ACC112 (cell line): Measurements from ENCODE around the gene NR6A1.

Experiments used
- H2AFZ ChIP-seq: fragments of 200-600 bp; sonication (generic); one replicate; pipeline ENCODE4 v1.6.0; 2017; ENCODE audit warnings: antibody characterized with exemption, low read length; ENCODE audit not compliant: unreplicated experiment
- H3K27ac ChIP-seq: fragments of 200-600 bp; sonication (generic); 2 replicates; pipeline ENCODE4 v1.5.1; 2014; ENCODE audit warnings: low read depth, mild to moderate bottlenecking, antibody characterized with exemption, low read length, moderate library complexity
- H3K27me3 ChIP-seq: fragments of 200-600 bp; sonication (generic); 2 replicates; pipeline ENCODE4 v1.6.1; 2014; ENCODE audit warnings: mild to moderate bottlenecking, antibody characterized with exemption, low read length, moderate library complexity, mixed read lengths; ENCODE audit not compliant: insufficient read depth
- H3K36me3 ChIP-seq: fragments of 200-600 bp; sonication (generic); 2 replicates; pipeline ENCODE4 v1.6.1; 2016; ENCODE audit warnings: mild to moderate bottlenecking, antibody characterized with exemption, low read length, moderate library complexity, mixed read lengths; ENCODE audit not compliant: insufficient read depth
- H3K4me1 ChIP-seq: fragments of 200-600 bp; sonication (generic); one replicate; pipeline ENCODE4 v1.6.1; 2016; ENCODE audit warnings: low read length, mixed read lengths; ENCODE audit not compliant: insufficient read depth, unreplicated experiment, control insufficient read depth
- H3K4me3 ChIP-seq: fragments of 200-600 bp; sonication (generic); 2 replicates; pipeline ENCODE4 v1.5.1; 2014; ENCODE audit warnings: mild to moderate bottlenecking, low read depth, low read length
- H3K79me2 ChIP-seq: fragments of 200-600 bp; sonication (generic); one replicate; pipeline ENCODE4 v1.6.0; 2016; ENCODE audit warnings: low read length; ENCODE audit not compliant: control insufficient read depth, unreplicated experiment, insufficient read depth

The NR6A1 gene

DNA sequence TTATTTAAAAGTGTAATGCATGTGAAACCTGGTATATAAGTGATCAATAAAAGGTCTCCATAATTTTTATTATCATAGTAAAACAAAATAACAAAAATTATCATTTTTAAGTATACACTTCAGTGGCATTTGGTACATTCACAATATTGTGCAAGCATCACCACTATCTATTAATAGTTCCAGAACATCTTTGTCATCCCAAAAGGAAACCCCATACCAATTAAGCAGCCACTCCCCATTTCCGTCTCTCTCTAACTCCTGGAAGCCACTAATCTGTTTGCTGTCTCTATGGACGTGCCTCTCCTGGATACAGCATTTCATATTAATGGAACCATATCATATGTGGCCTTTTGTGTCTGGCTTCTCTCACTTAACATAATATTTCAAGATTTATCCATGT is 13.4 kb upstream of the NR6A1 start:
- H3K27ac ChIP-seq = no peak overlapping the region
- H3K4me3 ChIP-seq = no peak overlapping the region
- H3K27me3 ChIP-seq = 0 out of 2 replicates have a peak, but pooled peaks cover 4% of the 10 kb centered on the region
- no peak overlapping the region for H2AFZ ChIP-seq
- H3K4me1 ChIP-seq = peaks cover 11% of the 10 kb centered on the region
- no peaks in the 10 kb centered on the region for H3K36me3 ChIP-seq
- no peaks in the 10 kb centered on the region for H3K79me2 ChIP-seq

DNA sequence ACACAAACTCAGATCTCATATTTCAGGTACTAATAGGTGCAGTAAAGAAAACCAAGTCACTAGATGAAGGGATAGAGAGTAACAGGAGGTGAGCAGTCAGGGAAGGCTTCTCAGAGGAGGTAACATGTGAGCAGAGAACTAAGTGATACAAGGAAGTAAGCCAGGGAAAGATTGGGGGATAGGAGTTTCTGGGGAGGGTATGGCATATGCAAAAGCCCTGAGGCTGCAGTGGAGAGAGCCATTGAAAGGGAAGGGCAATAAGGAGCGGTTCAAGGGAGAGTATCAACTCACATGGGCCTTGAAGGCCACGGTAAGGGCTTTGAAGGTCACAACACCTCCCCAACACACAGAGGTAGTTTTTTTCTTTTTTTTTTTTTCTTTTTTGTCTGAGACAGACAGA is 12.7 kb upstream of the NR6A1 start:
- H3K4me3 ChIP-seq = no peak overlapping the region
- no peaks in the 10 kb centered on the region for H3K36me3 ChIP-seq
- H3K79me2 ChIP-seq = no peaks in the 10 kb centered on the region
- H3K27ac ChIP-seq = no peak overlapping the region
- no peak overlapping the region for H2AFZ ChIP-seq
- 0 out of 2 replicates have a peak, but pooled peaks cover 3% of the 10 kb centered on the region for H3K27me3 ChIP-seq
- peaks cover 17% of the 10 kb centered on the region for H3K4me1 ChIP-seq

DNA sequence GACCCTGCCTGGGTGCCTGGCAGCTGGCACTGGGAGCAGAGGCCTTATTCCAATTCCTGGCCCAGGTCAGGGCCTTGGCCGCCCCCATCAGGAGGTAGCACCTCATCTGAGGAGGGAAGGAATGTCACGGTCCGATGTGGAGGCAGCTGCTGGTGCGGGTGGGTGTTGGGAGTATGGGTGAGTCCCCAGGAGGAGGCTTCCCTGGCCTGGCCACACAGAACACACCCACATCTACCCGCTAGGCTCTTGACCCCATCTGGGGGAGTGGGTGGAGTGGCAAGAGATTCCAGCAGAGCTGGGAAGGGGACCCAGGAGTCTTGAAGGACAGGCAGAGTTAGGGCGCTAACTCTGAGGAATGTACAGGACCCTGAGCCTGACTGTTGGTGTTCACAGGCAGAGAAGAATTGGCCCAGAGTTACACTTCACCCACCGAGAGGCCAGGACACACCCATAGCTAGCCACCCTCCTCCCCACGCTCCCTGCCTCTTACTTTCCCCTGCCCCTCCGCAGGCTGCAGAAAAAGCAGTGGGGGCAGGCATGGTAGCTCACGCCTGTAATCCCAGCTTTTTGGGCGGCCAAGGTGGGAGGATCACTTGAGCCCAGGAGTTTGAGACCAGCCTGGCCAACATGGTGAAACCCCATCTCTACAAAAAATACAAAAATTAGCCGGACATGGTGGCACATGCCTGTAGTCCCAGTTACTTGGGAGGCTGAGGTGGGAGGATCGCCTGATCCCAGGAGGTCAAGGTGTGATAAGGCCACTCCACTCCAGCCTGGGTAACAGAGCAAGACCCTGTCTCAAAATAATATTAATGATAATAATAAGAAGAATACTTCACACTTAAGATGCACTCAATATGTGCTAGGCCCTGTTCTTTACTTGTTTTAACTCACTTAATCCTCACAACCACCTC is 11.8 kb upstream of the NR6A1 start:
- H3K4me1 ChIP-seq = peaks cover 18% of the 10 kb centered on the region
- H3K27ac ChIP-seq = no peak overlapping the region

DNA sequence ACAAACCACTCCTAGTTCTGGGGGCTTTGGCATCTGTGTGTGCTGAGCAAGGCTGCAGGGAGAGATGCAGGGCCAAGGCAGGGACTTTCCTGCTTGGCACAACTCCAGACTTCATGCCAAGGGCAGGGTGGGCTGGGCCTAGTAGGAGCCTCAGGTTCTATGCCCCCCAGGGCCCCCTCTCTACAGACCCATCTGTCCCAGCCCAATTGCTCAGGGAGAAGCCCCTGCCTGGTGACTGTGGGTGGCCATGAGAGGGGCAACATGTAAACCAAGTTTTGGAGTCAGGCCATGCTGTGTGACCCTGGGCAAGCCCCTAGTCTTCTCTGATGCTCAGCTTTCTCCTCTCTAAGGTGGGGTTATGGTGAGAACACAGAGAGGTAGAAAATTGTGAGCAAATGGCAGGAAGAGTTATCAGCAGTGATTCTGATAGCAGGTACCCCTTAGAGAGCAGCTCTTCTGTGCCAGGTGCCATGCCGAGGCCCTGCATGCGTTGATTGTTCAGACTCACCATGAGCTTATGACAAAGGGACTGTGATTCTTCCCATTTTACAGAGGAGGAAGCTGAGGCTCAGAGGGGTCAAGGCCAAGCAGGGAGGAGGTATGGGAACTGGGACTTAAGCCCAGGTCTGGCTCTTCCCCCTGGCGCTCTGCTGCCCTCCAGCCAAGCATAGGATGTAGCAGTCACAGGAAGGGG is 11.0 kb upstream of the NR6A1 start:
- H3K27me3 ChIP-seq = peaks cover 4% of the 10 kb centered on the region; the same call in 1 of the 2 replicates
- no peak overlapping the region for H3K27ac ChIP-seq
- no peaks in the 10 kb centered on the region for H3K36me3 ChIP-seq
- H3K4me1 ChIP-seq = peaks cover 18% of the 10 kb centered on the region
- no peak overlapping the region for H2AFZ ChIP-seq
- no peaks in the 10 kb centered on the region for H3K79me2 ChIP-seq
- no peak overlapping the region for H3K4me3 ChIP-seq

More for the DNA sequence above, 11.8 kb upstream of the NR6A1 start:
- Histone ChIP-seq H3K4me3 (no peak overlapping the region), H2AFZ (no peak overlapping the region), H3K79me2 (no peaks in the 10 kb centered on the region), H3K27me3 (no peaks in the 10 kb centered on the region), H3K36me3 (no peaks in the 10 kb centered on the region)

DNA sequence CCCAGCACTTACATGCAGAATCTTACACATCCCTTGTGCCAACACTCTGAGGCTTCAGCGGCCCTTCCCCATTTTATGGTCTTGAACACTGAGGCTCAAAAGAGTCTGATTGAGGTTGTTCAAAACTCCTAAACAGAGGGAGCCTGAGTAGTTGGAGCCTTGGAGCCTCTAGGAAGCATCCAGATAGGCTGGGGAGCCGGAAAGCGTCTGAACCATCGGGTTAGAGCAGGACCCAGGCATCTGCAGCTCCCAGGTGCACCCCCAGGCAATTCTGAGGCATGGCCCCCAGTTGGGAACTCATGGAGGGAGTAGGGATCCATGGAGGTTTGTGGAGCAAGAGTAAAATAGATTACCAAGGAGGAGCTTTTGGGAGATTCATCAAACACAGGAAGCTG is 9.6 kb upstream of the NR6A1 start:
- Histone ChIP-seq H3K27ac (no peak overlapping the region), H2AFZ (no peak overlapping the region), H3K79me2 (no peaks in the 10 kb centered on the region), H3K27me3 (peaks cover 15% of the 10 kb centered on the region), H3K4me1 (peaks cover 18% of the 10 kb centered on the region), H3K36me3 (no peaks in the 10 kb centered on the region), H3K4me3 (no peak overlapping the region)

DNA sequence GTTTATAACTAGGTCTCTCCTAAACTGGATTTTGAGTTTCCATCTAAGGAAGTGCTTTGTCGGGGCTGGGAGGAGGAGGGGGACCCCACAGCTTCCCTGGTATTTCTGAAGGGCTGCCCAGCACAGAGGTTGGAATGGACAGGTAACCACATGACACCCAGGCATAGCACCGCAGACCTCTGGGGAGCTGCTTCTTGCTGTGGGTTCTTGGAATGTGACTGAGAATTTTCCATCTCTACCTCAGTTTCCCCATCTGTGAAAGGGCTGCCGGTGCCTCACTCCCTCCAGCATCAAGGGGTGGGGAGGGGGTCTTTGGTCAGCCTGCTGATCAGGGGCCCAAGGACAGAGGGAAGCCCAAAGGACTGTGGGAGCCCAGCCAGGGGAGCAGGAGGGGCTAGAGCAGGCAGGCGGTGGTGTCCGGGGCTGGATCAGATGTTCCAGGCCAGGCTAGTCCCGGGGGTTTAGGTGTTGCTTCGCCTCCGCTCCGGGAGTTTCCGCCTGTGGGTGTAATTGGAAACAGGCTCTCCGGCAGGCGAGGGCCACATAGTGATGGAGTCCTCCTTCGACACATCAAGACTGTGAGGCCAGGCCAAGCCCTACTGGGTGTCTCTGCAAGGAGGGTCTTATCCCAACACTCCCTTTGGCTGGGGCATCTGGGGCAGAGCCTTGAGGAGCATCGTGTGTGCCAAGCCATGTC is 9.1 kb upstream of the NR6A1 start:
- no peak overlapping the region for H3K27ac ChIP-seq
- H3K4me1 ChIP-seq = peaks cover 18% of the 10 kb centered on the region
- H2AFZ ChIP-seq = no peak overlapping the region
- H3K4me3 ChIP-seq = no peak overlapping the region
- peaks cover 16% of the 10 kb centered on the region for H3K27me3 ChIP-seq
- H3K79me2 ChIP-seq = no peaks in the 10 kb centered on the region
- no peaks in the 10 kb centered on the region for H3K36me3 ChIP-seq

DNA sequence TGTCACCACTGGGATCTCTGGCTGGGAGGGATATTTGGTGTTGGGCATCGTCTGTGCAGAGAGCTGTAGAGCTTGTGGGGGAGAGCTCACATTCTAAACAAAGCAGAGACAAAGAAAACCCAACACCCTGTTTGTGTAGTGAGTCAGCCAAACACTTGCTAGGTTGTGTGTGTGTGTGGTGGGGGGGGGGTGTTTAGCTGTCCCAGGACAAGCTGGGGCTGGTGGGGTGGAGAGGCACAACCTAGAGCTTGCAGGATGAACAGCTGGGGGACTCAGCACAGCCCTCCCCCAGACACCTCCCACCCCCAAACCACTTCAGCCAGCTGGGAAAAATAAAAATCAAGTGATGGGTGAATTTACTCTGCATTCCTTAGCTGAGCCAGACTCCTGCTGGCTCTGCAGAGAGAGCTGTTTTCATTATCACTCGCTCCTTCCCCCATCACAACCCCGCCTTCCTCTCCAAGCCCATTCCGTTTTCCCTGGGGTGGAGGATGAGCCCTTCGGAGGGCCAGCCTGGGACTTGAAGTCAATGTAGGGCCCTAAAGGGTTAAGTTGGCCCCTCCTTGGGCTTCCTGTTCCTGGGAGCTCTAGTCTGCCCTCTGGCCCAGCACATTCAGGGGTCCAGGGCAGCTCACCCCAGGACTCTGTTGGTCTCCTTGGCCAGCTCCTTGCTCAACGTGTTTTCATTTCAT is 8.4 kb upstream of the NR6A1 start:
- peaks cover 16% of the 10 kb centered on the region for H3K27me3 ChIP-seq
- H3K27ac ChIP-seq = no peak overlapping the region
- H3K36me3 ChIP-seq = no peaks in the 10 kb centered on the region
- H3K4me1 ChIP-seq = peaks cover 18% of the 10 kb centered on the region
- peak overlapping the region; percentile 18; the same call in 1 of the 2 replicates for H3K4me3 ChIP-seq
- H3K79me2 ChIP-seq = no peaks in the 10 kb centered on the region
- no peak overlapping the region for H2AFZ ChIP-seq

DNA sequence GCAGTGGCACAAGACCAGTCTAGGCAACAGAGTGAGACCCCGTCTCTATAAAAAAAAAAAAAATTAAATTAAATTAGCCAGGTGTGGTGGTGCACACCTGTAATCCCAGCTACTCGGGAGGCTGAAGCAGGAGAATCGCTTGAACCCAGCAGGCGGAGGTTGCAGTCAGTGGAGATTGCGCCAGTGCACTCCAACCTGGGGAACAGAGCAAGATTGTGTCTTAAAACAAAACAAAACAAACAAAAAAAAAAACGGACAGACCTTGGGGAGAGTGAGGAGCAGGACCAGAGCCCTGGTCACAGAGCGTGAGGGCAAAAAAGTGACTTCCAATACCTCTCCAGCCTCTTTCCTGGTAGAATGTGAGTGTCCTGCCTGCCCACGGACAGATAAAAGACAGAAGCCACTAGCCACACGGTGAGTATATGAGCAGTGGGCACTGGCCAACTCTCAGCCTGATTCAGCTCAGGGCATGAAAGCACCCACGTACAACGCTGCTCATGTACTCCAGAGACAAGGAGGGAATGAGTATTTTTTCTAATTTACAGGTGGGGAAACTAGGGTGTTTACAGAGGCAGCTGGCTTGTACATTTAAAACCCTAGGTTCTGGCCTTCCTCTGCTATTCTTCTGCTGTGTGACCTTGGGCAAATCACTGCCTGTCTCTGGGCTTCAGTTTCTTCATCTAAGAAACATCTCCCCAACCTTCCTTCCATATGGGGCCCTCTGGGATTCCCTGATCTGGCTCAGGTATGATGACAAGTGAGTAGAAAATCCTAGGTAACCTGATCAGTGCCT is 7.7 kb upstream of the NR6A1 start:
- H3K79me2 ChIP-seq = no peaks in the 10 kb centered on the region
- H2AFZ ChIP-seq = no peak overlapping the region
- no peaks in the 10 kb centered on the region for H3K36me3 ChIP-seq
- H3K27me3 ChIP-seq = peaks cover 16% of the 10 kb centered on the region
- no peak overlapping the region for H3K27ac ChIP-seq
- H3K4me1 ChIP-seq = peaks cover 18% of the 10 kb centered on the region
- 0 out of 2 replicates have a peak overlapping the region, but pooled peaks have one; percentile 18 for H3K4me3 ChIP-seq

DNA sequence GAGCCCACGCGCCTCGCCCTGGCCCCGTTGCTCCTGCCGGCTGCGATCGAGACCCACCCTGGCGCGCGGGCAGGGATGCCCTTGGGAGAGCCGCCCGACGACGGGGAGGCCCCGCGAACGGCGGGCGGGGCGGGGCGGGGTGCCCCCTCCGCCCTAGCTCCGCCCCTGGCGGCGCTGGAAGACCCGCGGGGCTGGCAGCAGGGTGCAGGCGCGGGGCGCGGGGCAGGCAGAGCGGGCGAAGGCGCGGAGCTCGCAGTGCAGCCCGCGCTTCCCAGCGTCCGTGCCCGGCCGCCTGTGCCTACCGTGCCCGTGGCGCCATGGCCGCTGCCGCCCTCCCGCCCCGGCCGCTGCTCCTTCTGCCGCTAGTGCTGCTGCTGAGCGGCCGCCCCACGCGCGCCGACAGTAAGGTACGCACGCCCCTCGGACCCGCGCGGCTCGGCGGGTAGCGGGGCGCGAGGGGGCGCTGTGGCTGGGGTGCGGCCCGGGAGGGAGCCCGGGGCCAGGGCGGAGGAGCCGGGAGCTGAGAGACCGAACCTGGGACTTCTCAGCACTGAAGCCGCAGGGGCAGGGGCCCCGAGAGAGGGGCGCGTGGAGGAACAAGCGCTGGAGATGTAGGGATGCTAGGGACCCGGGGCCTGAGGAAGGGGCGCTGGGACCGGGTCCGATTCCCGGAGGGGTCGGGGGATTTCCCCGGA is 6.0 kb upstream of the NR6A1 start, which contains the start of gene OLFML2A:
Gene OLFML2A, plus strand, starts transcription at position 180 of the 695 bp plus-strand sequence. Its CDS starts 138 bp downstream, at position 318.
- Histone ChIP-seq H3K27ac (no peak within 1 kb of the TSS), H2AFZ (peak within 1 kb of the TSS; percentile 87), H3K4me1 (peaks cover 18% of the 10 kb centered on the region), H3K79me2 (no peaks in the 10 kb centered on the region), H3K4me3 (peak within 1 kb of the TSS; percentile 75), H3K27me3 (peaks cover 22% of the 10 kb centered on the region), H3K36me3 (no peaks in the 10 kb centered on the region)
